Fibroblast of skin of scalp (primary cell): ENCODE data around the gene CXorf51A. TPM values are rescaled to one million over a fixed set of nuclear protein-coding genes. Genes with fewer than 3 reads are reported as not detected.
"Not testable (repeated sequence)": the region's sequence is repeated elsewhere in the genome, so short reads cannot be mapped to it uniquely, and the experiment has no call there.

ENCODE experiments used
- DNase-seq: peaks from one replicate; pipeline ENCODE4 v3.0.0-alpha.2; 2013
- polyA plus RNA-seq, 2 experiments: library from polyadenylated mRNA; unstranded; fragments of 120-200 nt; gene quantifications; one replicate each; pipeline ENCODE4 v1.2.1, GENCODE V29; 2013; ENCODE audit not compliant: insufficient read length in 2 of 2

The CXorf51A gene
- polyA plus RNA-seq (2013, experiment 1 of 2; ENCODE audit: insufficient read length): not detected
- not detected for polyA plus RNA-seq (2013, experiment 2 of 2; ENCODE audit: insufficient read length)

DNA sequence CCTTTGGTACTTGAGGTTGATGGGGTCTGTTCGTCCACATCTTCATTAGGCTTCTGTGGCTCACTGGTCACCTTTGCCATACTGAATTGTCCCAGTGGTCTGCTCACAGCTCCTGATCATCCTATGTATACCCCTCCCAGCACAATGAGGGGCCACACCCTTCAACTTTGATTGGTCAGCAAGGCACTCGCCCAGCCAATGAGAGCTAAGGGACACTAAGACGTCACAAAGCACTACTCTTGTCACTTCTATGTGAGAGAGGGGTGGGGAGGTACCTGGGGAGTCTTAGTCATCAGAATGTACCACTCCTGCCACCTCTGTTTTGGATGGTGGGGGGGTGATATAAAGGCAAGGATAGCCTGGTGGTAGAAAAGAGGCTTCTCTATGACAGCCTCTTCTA, at the start of gene CXorf51A:
CXorf51A (minus strand) TSS at position 101 of the 400 bp plus-strand sequence; CDS start at position 80, 21 bp downstream.
- DNase-seq: not testable (repeated sequence)

- DNase-seq: no peak
Observed at GRCh38 chrX:146863566-146863965, 49.0 kb upstream of the CXorf51A start.

- no peak for DNase-seq
Observed at GRCh38 chrX:146854281-146854680, 39.7 kb upstream of the CXorf51A start.

GRCh38 chrX:146831994-146832393, 17.4 kb upstream of the CXorf51A start:
- DNase-seq: no peak

- DNase-seq: not testable (repeated sequence)
Observed at GRCh38 chrX:146809471-146809870, 5.1 kb downstream of the CXorf51A start, which contains the start of gene CXorf51B. Gene CXorf51B, plus strand, starts transcription at chrX:146809771. Its CDS starts 21 bp downstream, at chrX:146809792.
